Mammary epithelial cell (primary cell): ENCODE measurements around the gene TRAIP.

Source experiments
- EZH2 ChIP-seq: IDR thresholded peaks from 2 replicates; pipeline ENCODE4 v1.6.1; 2012; ENCODE audit warnings: low read length, inconsistent platforms, borderline replicate concordance
- TF ChIP-seq, protein P1 (sequence below), 2 donors: IDR thresholded peaks in 1 of 2; conservative IDR thresholded peaks in 1 of 2; 2 replicates each; pipeline ENCODE4 v1.5.1; 2011 to 2012; ENCODE audit warnings: inconsistent platforms in 2 of 2, low read length in 2 of 2, mild to moderate bottlenecking in 2 of 2, control low read depth in 1 of 2, low read depth in 1 of 2; ENCODE audit not compliant: insufficient read depth in 1 of 2; ENCODE audit errors: extremely low read depth in 1 of 2

DNA sequence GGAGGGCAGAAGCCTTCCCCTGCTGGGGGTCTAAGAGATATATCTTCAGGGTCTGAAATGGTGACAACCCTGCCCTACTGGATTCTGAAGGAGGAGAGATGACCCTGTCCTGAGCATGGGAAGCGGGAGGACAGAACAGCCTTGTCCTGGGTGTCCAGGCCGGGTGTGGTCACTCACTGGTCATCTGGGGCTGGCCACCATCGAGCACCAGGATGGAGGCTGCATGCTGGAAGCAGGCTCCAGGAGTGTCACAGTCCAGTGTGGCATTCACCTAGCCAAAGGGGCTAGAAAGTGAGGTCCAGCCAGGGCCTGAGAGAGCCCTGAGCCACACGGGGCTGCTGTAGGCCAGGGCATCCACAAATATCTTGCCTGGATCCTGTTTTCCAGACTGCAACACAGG, 61.9 kb downstream of the TRAIP start:
- TF ChIP-seq, protein P1, sequence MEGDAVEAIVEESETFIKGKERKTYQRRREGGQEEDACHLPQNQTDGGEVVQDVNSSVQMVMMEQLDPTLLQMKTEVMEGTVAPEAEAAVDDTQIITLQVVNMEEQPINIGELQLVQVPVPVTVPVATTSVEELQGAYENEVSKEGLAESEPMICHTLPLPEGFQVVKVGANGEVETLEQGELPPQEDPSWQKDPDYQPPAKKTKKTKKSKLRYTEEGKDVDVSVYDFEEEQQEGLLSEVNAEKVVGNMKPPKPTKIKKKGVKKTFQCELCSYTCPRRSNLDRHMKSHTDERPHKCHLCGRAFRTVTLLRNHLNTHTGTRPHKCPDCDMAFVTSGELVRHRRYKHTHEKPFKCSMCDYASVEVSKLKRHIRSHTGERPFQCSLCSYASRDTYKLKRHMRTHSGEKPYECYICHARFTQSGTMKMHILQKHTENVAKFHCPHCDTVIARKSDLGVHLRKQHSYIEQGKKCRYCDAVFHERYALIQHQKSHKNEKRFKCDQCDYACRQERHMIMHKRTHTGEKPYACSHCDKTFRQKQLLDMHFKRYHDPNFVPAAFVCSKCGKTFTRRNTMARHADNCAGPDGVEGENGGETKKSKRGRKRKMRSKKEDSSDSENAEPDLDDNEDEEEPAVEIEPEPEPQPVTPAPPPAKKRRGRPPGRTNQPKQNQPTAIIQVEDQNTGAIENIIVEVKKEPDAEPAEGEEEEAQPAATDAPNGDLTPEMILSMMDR (conservative IDR thresholded peaks at IDR 0.05 in 1 of 2, IDR thresholded peaks at IDR 0.05 in 1 of 2; ENCODE audit: extremely low read depth in 1 of 2, insufficient read depth in 1 of 2, low read depth in 1 of 2, low read length in 2 of 2), result no peak
- no peak for TF ChIP-seq EZH2
